CD14-positive monocyte (primary cell): ENCODE measurements around the gene FBH1. TPM values are rescaled to one million over a fixed set of nuclear protein-coding genes. Genes with fewer than 3 reads are reported as not detected.

Source experiments
- DNase-seq, 3 donors: peaks; one replicate each; pipeline ENCODE4 v3.0.0-alpha.2; 2011 to 2022
- H2AFZ ChIP-seq: 2 replicates; pipeline ENCODE4 v1.6.0; 2012; ENCODE audit warnings: mild to moderate bottlenecking, low read depth, low read length, inconsistent platforms; ENCODE audit not compliant: insufficient read depth, poor library complexity, severe bottlenecking
- H3K27ac ChIP-seq, 2 donors: 1 replicate in 1 of 2; 2 replicates in 1 of 2; pipeline ENCODE4 v1.5.1; 2012 to 2013; ENCODE audit warnings: low read length in 2 of 2, control low read depth in 1 of 2, inconsistent platforms in 1 of 2, low read depth in 1 of 2, mild to moderate bottlenecking in 1 of 2
- H3K27me3 ChIP-seq, 2 donors: one replicate each; pipeline versions ENCODE4 v1.6.0 to v1.6.1; 2011 to 2013; ENCODE audit warnings: low read length in 2 of 2; ENCODE audit not compliant: control insufficient read depth in 2 of 2, insufficient read depth in 2 of 2
- H3K36me3 ChIP-seq, 2 donors: replicated peaks in 1 of 2; 1 replicate in 1 of 2; 2 replicates in 1 of 2; pipeline versions ENCODE4 v1.5.1 to v1.6.1; 2012 to 2013; ENCODE audit warnings: low read length in 2 of 2, control low read depth in 1 of 2, inconsistent platforms in 1 of 2, mild to moderate bottlenecking in 1 of 2; ENCODE audit not compliant: insufficient read depth in 2 of 2, control insufficient read depth in 1 of 2
- H3K4me1 ChIP-seq, 2 donors: 1 replicate in 1 of 2; 2 replicates in 1 of 2; pipeline versions ENCODE4 v1.5.1 to v1.6.1; 2012 to 2013; ENCODE audit warnings: low read length in 2 of 2, control low read depth in 1 of 2, inconsistent platforms in 1 of 2, mild to moderate bottlenecking in 1 of 2, moderate library complexity in 1 of 2; ENCODE audit not compliant: insufficient read depth in 2 of 2, control insufficient read depth in 1 of 2
- H3K4me2 ChIP-seq: replicated peaks from 2 replicates; pipeline ENCODE3; 2012; ENCODE audit warnings: low read length, moderate library complexity, mild to moderate bottlenecking; ENCODE audit not compliant: poor library complexity, severe bottlenecking; ENCODE audit errors: extremely low read depth
- H3K4me3 ChIP-seq, 3 experiments: fragments of 200-600 bp in 1 of 3; sonication (generic) in 1 of 3; replicated peaks in 1 of 3; 1 replicate in 2 of 3; 2 replicates in 1 of 3; pipeline ENCODE4 v1.5.1; 2011 to 2013; ENCODE audit warnings: low read length in 3 of 3, mild to moderate bottlenecking in 3 of 3, control low read depth in 2 of 3, low read depth in 2 of 3, inconsistent platforms in 1 of 3, moderate library complexity in 1 of 3
- H3K79me2 ChIP-seq: 2 replicates; pipeline ENCODE4 v1.6.0; 2012; ENCODE audit warnings: mild to moderate bottlenecking, control low read depth, inconsistent platforms, low read length, moderate library complexity; ENCODE audit not compliant: insufficient read depth
- H3K9ac ChIP-seq: 2 replicates; pipeline ENCODE4 v1.6.0; 2017; ENCODE audit warnings: low read length, mild to moderate bottlenecking; ENCODE audit not compliant: insufficient read depth, poor library complexity, severe bottlenecking
- H3K9me3 ChIP-seq, 2 donors: replicated peaks in 1 of 2; 1 replicate in 1 of 2; 2 replicates in 1 of 2; pipeline versions ENCODE4 v1.5.1 to v1.6.1; 2012 to 2013; ENCODE audit warnings: low read length in 2 of 2, control low read depth in 1 of 2; ENCODE audit not compliant: control insufficient read depth in 1 of 2, insufficient read depth in 1 of 2
- H4K20me1 ChIP-seq: 2 replicates; pipeline ENCODE4 v1.6.0; 2012; ENCODE audit warnings: mild to moderate bottlenecking, low read length, control low read depth, moderate library complexity; ENCODE audit not compliant: insufficient read depth
- H3K27ac Mint-ChIP-seq, 7 donors: one replicate each; pipeline ENCODE4 v1.8.0; 2020; ENCODE audit warnings: mild to moderate bottlenecking in 7 of 7, mixed read lengths in 7 of 7, moderate library complexity in 6 of 7, inconsistent platforms in 2 of 7
- H3K27me3 Mint-ChIP-seq, 3 donors: one replicate each; pipeline ENCODE4 v1.8.0; 2021 to 2022; ENCODE audit warnings: low read depth in 3 of 3, mild to moderate bottlenecking in 3 of 3, mixed read lengths in 3 of 3, moderate library complexity in 3 of 3, inconsistent platforms in 1 of 3
- H3K36me3 Mint-ChIP-seq, 2 donors: one replicate each; pipeline ENCODE4 v1.8.0; 2020; ENCODE audit warnings: mixed read lengths in 2 of 2, inconsistent platforms in 1 of 2, mild to moderate bottlenecking in 1 of 2
- H3K4me1 Mint-ChIP-seq: one replicate; pipeline ENCODE4 v1.8.0; 2020; ENCODE audit warnings: mild to moderate bottlenecking, mixed read lengths
- H3K4me3 Mint-ChIP-seq, 2 donors: one replicate each; pipeline ENCODE4 v1.8.0; 2020; ENCODE audit warnings: mild to moderate bottlenecking in 2 of 2, mixed read lengths in 2 of 2, moderate library complexity in 1 of 2
- H3K9me3 Mint-ChIP-seq, 7 donors: one replicate each; pipeline ENCODE4 v1.8.0; 2020 to 2022; ENCODE audit warnings: mixed read lengths in 7 of 7, mild to moderate bottlenecking in 6 of 7, moderate library complexity in 6 of 7, inconsistent platforms in 2 of 7
- WGBS: methylation state at CpG from one replicate; pipeline ENCODE4 v1.1.5; 2013; ENCODE audit warnings: missing lambda C conversion rate; ENCODE audit not compliant: insufficient coverage; 5-methylcytosine and 5-hydroxymethylcytosine counted together
- intact Hi-C, 2 donors: fragments of 100-400 bp; cut with micrococcal nuclease; formaldehyde crosslinking; loops; one replicate each; pipeline versions ENCODE4 v1.15.0 to v1.15.1; 2023
- polyA plus RNA-seq, 3 donors: library from polyadenylated mRNA; depleted of rRNA in 1 of 3; unstranded in 2 of 3; stranded (reverse) in 1 of 3; fragments of 300-500 nt in 2 of 3; fragments of >200 nt in 1 of 3; fragmentation: Illumina TruSeq in 2 of 3; gene quantifications; 1 replicate in 2 of 3; 2 replicates in 1 of 3; pipeline ENCODE4 v1.2.3, GENCODE V29; 2012 to 2021
- TF ChIP-seq, protein P1 (sequence below): fragments of 200-600 bp; IDR thresholded peaks from one replicate; pipeline ENCODE4 v1.8.0; 2022; ENCODE audit warnings: antibody characterized with exemption, mild to moderate bottlenecking

FBH1 gene
- polyA plus RNA-seq, 3 donors, result 33.9 to 73.3 (median 48.3) TPM

DNA sequence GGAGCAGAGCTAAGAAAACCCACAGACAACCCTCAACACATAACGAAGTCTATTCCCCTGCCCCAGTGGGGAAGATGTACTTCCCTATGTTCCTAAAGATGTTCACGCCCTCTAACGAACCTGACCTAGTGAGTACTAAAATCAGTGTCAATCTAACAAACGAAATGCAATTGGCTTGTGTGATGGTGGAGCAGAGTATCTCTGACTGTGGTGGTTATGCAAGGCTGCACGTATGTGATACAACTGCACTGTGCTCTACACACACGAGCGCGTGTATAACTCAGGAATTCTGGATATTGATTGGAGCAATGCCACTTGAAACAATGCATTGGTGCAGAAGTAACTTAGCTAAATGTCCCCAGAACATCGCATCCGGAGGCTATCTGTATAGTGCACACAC is 1.7 kb upstream of the FBH1 start:
- WGBS, result 20% methylated on average over 5 of the region's 10 CpGs
- TF ChIP-seq, protein P1, sequence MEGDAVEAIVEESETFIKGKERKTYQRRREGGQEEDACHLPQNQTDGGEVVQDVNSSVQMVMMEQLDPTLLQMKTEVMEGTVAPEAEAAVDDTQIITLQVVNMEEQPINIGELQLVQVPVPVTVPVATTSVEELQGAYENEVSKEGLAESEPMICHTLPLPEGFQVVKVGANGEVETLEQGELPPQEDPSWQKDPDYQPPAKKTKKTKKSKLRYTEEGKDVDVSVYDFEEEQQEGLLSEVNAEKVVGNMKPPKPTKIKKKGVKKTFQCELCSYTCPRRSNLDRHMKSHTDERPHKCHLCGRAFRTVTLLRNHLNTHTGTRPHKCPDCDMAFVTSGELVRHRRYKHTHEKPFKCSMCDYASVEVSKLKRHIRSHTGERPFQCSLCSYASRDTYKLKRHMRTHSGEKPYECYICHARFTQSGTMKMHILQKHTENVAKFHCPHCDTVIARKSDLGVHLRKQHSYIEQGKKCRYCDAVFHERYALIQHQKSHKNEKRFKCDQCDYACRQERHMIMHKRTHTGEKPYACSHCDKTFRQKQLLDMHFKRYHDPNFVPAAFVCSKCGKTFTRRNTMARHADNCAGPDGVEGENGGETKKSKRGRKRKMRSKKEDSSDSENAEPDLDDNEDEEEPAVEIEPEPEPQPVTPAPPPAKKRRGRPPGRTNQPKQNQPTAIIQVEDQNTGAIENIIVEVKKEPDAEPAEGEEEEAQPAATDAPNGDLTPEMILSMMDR, result no peak
- H3K9ac ChIP-seq, result peak overlapping the region; percentile 75
- peaks cover 22 to 29% of the 10 kb centered on the region in 2 donors for H3K4me1 ChIP-seq
- Mint-ChIP-seq H3K4me3 (peak overlapping the region; percentile 88 to 93), H3K36me3 (peaks cover 37 to 38% of the 10 kb centered on the region in 2 donors), H3K4me1 (peaks cover 31% of the 10 kb centered on the region), H3K27ac (peak overlapping the region in 5 of 7 donors; percentile 4 to 86 (median 46)), H3K9me3 (no peaks in the 10 kb centered on the region), H3K27me3 (peaks cover 0 to 2% (median 0%) of the 10 kb centered on the region in 3 donors)
- intact Hi-C loops, result loop anchor here (2.0 to 5.0 kb wide), 3 partner anchors 76 to 206 kb away; partner anchors contain the start of genes GDI2 (in 1 of the 2), IL15RA (in 1 of the 2) and TASOR2 (in 1 of the 2)
- peak overlapping the region; percentile 93 for H2AFZ ChIP-seq
- H3K79me2 ChIP-seq, result peaks cover 34% of the 10 kb centered on the region
- DNase-seq, result peak; percentile 24 to 47 (median 43)
- H3K4me3 ChIP-seq, result peak overlapping the region; percentile 63 to 86 (median 64)
- peaks cover 26% of the 10 kb centered on the region for H4K20me1 ChIP-seq
- peak overlapping the region; percentile 98 for H3K4me2 ChIP-seq
- H3K36me3 ChIP-seq, result peaks cover 19 to 23% of the 10 kb centered on the region in 2 donors
- H3K27ac ChIP-seq, result no peak overlapping the region
- H3K9me3 ChIP-seq, result no peaks in the 10 kb centered on the region
- no peaks in the 10 kb centered on the region for H3K27me3 ChIP-seq

DNA sequence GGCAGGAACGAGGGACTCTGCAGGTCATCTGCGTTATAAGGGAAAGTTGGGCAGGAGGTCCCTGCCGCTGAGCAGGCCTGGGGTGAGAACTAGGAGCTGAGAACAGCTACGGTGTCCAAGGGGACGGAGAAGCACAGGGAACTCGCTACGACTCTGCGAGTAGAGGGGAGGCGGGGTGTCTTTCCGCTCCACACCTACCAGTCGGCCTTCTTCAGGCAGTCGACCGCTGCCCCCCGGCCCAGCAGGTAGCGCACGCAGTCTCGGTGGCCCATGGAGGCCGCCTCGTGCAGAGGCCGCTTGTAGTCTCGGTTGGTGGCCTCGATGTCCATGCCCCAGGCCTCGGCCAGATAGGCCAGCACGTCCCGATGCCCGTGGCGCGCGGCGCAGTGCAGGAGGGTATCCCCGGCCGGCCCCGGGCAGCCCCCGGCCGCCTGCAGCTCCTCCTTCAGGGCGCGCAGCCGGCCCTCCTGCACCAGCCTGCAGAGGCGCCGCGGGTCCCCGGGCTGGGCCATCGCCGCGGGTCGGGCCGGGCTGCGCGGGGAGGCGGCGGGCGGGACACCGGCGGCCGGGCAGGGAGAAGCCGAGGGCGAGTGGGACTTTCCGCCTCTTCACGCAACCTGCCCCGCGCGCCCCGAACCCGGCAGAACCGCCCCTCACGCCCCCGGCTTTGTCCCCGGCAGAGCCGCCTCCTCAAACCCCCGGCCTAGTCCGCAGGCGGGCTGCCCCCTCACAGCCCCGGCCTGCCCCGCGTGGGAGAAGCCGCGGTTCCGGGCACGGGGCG is 1.0 kb upstream of the FBH1 start:
- Mint-ChIP-seq H3K36me3 (peaks cover 36 to 37% of the 10 kb centered on the region in 2 donors), H3K4me3 (peak overlapping the region; percentile 88 to 93), H3K27me3 (peaks cover 0 to 2% (median 0%) of the 10 kb centered on the region in 3 donors), H3K27ac (peak overlapping the region in 5 of 7 donors; percentile 4 to 86 (median 52)), H3K9me3 (no peaks in the 10 kb centered on the region), H3K4me1 (peaks cover 31% of the 10 kb centered on the region)
- Histone ChIP-seq H3K27ac (peak overlapping the region in 1 of 2 donors; percentile 70), H4K20me1 (peaks cover 31% of the 10 kb centered on the region), H3K9ac (peak overlapping the region; percentile 75), H3K4me2 (peak overlapping the region; percentile 98), H3K9me3 (no peaks in the 10 kb centered on the region), H3K79me2 (peaks cover 40% of the 10 kb centered on the region), H3K36me3 (peaks cover 16 to 23% of the 10 kb centered on the region in 2 donors), H3K4me1 (peaks cover 22 to 29% of the 10 kb centered on the region in 2 donors), H3K4me3 (peak overlapping the region; percentile 63 to 86 (median 72)), H2AFZ (peak overlapping the region; percentile 93), H3K27me3 (no peaks in the 10 kb centered on the region)
- WGBS, result under 1% methylated on average over 77 of the region's 80 CpGs
- TF ChIP-seq, protein P1, result no peak
- intact Hi-C loops, result loop anchor here (2.0 to 5.0 kb wide), 3 partner anchors 77 to 207 kb away; partner anchors contain the start of genes GDI2 (in 1 of the 2), IL15RA (in 1 of the 2) and TASOR2 (in 1 of the 2)
- DNase-seq, result peak in 1 of 3 donors; percentile 26
